DMS79 treated with DMSO at 0.1 percent for 48 hours (cell line): ENCODE data around the gene VPS18.
"Not testable (repeated sequence)": the region's sequence is repeated elsewhere in the genome, so short reads cannot be mapped to it uniquely, and the experiment has no call there.

Experiments used
- DNase-seq: peaks from one replicate; lab custom pipeline; 2025; lab: John Stamatoyannopoulos, UW

Gene VPS18, protein sequence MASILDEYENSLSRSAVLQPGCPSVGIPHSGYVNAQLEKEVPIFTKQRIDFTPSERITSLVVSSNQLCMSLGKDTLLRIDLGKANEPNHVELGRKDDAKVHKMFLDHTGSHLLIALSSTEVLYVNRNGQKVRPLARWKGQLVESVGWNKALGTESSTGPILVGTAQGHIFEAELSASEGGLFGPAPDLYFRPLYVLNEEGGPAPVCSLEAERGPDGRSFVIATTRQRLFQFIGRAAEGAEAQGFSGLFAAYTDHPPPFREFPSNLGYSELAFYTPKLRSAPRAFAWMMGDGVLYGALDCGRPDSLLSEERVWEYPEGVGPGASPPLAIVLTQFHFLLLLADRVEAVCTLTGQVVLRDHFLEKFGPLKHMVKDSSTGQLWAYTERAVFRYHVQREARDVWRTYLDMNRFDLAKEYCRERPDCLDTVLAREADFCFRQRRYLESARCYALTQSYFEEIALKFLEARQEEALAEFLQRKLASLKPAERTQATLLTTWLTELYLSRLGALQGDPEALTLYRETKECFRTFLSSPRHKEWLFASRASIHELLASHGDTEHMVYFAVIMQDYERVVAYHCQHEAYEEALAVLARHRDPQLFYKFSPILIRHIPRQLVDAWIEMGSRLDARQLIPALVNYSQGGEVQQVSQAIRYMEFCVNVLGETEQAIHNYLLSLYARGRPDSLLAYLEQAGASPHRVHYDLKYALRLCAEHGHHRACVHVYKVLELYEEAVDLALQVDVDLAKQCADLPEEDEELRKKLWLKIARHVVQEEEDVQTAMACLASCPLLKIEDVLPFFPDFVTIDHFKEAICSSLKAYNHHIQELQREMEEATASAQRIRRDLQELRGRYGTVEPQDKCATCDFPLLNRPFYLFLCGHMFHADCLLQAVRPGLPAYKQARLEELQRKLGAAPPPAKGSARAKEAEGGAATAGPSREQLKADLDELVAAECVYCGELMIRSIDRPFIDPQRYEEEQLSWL

DNA sequence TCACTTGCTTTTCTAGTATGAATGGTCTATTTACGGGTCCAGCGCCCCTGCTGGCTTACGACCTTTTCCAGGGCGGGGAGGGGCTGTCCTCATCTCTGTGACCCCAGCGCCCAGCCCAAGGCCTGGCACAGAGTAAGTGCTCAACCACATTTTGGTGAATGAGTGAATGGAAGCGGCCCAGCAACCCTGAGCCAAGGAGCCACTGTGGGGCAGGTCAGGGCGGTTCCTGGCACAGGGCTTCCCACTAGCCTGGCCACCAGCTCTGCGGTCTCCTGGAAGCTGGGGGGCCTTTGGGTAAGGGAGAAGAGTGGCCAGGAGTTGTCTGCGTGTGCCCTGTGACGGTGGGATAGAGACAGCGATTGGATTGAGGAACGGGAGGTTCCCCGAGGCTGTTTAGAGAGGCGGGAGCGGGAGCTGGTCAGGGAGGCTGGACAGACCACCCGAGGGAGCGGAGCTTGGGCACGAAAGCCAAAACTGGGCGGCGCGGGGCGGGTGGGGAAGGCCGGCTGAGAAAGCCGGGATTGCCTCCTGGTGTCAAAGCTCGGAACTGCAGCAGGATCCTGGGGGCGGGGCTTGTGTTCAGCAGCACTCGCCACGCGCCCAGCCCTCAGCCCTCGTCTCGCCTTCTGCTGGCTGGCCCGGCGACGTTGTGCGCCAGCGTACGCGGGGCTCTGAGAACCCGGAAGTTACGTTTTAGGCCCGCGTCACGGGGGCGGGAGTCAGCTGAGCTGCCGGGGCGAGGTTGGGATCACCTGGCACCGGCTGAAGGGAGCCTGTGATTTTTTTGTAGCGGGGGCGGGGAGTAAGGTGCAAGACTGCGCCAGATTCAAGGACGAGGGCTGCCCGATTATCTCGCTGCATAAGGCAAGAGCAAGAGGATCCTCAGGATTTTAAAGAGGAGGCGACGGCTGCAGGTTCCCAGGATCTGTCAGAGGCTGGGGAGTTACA, at the start of gene VPS18:
TSS of gene VPS18 (plus strand) at position 718 of the 948 bp plus-strand sequence. CDS start 319 bp downstream, outside the sequence.
- DNase-seq: peak; percentile 81

DNA sequence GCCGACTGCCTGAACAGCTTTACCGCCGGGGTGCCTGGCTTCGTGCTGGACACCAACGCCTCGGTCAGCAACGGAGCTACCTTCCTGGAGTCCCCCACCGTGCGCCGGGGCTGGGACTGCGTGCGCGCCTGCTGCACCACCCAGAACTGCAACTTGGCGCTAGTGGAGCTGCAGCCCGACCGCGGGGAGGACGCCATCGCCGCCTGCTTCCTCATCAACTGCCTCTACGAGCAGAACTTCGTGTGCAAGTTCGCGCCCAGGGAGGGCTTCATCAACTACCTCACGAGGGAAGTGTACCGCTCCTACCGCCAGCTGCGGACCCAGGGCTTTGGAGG, 49.6 kb upstream of the VPS18 start:
- DNase-seq: no peak

DNA sequence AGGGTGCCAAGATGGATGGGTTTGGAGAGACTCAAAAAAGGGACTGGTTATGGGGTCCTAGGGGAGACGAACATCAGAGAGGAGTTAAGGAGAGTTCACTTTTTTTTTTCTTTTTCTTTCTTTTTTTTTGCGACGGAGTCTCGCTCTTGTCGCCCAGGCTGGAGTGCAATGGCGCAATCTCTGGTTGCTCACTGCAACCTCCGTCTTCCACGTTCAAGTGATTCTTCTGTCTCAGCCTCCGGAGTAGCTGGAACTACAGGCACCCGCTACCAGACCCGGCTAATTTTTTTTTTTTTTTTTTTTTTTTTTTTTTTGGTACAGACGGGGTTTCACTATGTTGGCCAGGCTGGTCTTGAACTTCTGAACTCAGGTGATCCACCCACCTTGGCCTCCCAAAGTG, 49.2 kb upstream of the VPS18 start:
- no peak for DNase-seq

DNA sequence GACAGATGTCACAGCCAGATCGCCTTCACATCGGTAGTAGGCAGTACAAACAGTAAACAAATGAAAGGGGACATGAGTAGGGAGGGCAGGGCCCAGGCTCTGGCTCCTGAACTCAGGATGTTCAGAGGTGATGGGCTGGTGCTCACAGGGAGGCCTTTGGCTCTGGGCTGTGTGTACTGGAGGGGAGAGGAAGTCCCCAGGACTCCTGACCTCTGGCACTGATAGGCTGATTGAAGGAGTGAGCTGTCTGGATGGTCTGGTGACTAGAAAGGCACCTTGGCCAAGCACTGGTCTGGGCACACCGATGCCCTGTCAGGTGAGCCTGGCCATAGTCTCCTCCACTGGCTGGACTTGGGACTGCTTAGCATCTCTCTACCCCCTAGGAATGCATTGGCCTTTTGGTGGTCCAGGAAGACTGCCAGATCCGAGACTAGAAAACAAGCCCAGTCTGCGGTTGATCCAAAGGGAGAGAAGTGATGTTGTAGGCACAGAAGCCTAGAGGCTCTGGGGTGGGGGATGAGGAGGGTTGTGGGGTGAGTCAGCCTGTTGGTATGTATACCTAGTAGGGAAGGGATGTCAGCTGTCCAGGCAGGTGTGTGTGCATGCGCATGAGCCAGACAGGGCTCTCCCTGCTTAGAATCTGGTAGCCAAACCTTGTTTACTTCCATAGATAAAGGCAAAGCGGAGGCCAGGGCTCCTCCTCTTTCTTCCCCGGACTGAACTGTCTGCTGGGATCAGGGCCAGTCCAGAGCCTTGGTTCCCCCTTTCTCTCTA, 48.6 kb upstream of the VPS18 start:
- no peak for DNase-seq

DNA sequence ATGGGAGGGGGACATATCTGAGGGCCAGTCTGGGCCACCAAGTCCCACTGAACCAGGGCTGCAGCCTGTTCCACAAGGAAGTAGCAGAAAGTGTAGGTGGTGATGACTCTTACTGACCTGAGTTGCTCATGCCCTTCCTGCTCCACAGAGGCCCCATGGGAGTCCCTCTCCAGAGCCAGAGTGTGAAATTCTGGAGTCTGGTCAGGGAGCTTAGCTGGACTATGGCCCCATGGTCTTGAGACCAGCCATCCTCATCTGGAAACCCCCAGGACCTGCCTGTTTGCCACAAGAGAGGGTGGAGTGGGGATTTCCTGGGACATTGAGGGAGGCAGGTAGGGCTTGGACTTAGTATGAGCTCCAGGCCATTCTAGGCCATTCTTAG, 47.4 kb upstream of the VPS18 start:
- no peak for DNase-seq

DNA sequence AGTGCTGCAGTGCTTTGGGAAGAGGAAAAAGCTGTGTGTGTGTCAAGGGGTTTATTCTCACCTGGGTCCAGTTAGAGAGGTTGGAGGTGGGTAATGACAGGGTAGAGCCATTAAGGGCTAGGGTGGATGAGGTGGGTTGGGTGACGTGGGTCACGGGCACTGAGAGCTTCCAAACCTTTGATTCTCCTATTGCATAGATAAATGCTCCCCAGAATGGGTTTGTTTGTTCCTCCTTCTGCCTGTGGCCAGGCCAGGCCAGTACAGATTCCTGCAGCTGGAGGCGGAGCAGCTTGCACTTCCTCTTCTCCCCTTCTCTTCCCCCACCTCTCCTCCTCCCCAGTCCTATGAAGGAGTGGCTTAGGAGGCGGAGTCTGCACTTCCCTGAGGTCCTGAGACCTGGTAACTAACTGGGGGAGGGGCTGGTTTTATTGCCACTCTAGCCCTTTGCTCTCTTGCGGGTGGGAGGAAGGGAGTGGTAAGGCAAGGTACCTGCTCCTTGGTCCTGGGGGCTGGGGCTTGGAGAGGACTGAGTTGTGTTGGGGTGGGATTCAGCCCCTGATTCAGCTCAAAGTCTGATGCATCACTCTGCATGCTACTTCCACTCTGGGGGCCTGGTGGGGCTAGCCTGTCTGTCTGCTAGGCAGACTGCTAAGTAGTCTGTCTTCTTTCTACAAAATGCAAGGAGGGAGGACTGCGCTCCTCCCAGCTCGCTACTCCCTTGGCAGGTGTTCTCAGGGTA, 46.9 kb upstream of the VPS18 start:
- peak; percentile 49 for DNase-seq

DNA sequence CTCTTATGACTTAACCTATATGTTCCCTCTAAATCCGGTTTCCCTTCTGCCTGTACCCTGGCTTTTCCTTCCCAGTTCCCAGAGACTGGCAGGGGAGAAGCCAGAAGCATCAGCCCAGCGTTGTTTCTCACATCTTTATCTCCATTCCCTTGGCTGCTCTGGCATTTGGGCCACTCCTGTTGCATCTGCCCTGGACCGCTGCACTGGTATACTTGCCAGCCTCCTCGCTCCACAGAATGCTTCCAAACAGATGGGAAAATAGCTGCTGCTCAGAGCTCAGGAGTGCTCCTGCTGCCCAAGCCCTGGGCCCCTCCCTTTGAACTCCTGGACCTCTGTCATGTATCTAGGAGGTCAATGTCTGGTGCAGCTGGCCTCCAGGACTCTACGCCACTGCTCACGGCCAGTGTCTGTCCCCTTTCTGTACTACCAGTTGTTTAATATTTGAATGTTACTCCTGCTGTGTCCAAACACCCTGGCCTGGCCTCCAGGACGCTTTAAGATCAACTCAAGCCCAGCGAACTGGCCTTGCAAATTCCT, 43.6 kb upstream of the VPS18 start:
- DNase-seq: no peak

DNA sequence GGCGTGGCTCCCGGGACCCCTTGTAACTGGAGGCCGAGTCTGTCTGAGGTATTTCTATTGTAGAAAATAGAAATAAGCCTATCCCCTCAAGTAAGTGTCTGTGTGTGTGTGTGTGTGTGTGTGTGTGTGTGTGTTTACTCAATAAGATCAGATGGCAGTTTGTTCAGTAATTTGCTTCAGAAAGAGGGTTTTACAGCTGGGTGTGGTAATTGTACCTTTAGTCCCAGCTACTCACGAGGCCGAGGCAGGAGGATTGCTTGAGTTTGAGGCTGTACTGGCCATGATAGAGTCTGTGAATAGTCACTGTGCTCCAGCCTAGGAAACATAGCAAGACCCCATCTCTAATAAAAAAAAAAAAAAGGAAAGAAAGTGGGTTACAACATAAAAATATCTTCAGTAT, 41.7 kb upstream of the VPS18 start:
- no peak for DNase-seq

DNA sequence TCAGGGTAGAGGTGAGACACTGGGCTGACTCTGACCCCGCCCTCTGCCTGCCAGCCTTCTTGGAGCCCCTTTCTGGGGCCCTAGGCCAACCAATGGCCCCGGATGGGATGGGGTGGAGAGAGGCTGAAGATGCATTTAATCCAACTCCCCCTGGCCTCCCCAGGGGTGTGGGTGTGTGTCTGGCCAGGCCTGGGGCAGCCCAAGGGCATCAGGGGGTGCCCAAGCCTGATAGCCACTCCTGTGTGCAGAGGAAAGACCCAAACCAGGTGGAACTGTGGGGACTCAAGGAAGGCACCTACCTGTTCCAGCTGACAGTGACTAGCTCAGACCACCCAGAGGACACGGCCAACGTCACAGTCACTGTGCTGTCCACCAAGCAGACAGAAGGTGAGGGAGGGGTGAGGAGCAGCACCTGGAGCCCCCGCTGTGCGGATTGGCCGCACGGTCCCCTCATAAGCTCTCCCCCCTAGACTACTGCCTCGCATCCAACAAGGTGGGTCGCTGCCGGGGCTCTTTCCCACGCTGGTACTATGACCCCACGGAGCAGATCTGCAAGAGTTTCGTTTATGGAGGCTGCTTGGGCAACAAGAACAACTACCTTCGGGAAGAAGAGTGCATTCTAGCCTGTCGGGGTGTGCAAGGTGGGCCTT, 40.9 kb upstream of the VPS18 start:
- DNase-seq: no peak

DNA sequence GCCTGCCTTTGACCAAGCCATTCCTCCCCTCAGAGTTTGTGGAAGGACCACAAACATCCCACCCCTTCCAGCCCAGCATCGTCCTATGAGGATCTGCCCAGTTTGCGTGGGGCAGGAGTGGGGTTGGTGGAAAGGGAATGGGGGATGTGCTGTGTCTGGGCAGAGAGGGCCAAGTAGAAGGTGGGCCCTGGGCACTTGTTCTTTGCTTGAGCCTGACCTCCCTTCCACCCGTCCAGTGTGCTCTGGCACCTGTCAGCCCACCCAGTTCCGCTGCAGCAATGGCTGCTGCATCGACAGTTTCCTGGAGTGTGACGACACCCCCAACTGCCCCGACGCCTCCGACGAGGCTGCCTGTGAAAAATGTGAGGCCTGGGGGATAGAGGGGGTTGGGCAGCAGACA, 40.1 kb upstream of the VPS18 start:
- DNase-seq: no peak

DNA sequence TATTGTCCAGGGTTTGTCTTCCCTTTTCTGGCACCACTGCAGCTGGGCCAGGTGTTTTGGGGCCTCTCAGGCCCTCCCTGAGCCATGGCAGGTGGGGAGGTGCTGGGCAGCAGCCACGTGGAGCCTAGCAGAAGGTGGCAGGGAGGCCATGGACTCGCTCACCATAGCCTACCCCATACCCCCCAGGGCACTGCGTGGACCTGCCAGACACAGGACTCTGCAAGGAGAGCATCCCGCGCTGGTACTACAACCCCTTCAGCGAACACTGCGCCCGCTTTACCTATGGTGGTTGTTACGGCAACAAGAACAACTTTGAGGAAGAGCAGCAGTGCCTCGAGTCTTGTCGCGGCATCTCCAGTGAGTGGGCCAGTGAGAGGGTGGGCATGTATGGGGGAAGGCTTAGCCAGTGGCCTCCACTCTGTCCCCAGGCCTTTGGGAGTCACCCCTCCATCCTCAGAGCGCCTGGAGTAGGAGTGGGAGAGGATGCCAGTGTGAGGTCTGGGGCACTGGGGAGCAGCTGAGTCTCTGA, 38.5 kb upstream of the VPS18 start:
- DNase-seq: no peak

DNA sequence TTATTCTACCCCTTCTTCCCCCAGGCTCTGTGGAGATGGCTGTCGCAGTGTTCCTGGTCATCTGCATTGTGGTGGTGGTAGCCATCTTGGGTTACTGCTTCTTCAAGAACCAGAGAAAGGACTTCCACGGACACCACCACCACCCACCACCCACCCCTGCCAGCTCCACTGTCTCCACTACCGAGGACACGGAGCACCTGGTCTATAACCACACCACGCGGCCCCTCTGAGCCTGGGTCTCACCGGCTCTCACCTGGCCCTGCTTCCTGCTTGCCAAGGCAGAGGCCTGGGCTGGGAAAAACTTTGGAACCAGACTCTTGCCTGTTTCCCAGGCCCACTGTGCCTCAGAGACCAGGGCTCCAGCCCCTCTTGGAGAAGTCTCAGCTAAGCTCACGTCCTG, 37.5 kb upstream of the VPS18 start:
- no peak for DNase-seq

DNA sequence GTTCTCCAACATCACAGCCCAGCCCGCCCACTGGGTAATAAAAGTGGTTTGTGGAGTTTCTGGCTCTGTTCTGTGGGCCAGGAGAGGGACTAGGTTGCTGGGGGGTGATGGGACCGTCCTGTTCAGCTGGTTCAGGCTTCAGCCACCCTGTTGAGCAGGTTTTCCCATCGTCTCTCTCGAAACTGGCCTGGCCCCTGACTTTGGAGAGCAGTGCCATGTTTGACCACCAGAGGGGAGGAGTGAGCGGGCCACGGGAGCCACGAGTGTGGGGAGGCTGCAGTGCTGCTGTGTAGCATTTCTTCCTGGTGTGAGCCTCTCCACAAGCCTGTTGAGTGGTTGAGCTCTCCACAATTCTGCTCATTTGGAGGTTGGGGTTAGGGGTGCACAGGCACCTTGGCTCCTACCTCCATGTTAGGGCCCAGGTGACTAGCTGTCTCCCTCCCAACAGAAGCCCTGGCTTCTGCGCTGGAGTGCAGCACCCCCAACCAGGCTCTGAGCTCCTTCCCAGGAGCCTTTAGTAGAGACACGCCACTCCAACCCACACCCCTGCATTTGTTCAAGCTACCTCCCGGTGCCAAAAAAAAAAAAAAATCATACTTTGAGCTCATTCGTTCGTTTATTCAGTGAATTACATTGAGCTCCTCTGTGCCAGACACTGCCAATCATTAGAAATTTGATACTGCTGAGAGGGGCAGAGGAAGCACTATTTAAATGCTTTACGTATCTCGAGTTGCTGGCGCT, 36.5 kb upstream of the VPS18 start:
- no peak for DNase-seq

DNA sequence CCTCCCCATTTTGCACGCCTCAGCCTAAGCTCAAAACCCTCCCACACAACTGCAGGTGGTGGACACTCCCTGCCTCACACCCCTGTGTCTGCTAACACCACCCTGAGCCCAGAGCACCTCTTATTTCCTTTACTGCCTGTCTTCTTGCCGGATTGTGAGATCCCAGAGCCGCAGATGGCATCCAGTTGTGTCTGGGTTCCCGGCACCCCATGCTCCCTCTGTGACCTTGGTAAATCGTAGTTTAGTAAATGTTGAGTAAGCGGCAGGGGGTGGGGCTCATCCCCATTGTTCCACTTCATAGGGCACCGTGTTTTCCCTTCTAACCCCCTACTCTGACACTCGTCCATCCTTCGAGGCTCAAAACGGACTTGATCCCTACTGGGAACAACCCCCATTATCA, 35.5 kb upstream of the VPS18 start:
- DNase-seq: no peak

DNA sequence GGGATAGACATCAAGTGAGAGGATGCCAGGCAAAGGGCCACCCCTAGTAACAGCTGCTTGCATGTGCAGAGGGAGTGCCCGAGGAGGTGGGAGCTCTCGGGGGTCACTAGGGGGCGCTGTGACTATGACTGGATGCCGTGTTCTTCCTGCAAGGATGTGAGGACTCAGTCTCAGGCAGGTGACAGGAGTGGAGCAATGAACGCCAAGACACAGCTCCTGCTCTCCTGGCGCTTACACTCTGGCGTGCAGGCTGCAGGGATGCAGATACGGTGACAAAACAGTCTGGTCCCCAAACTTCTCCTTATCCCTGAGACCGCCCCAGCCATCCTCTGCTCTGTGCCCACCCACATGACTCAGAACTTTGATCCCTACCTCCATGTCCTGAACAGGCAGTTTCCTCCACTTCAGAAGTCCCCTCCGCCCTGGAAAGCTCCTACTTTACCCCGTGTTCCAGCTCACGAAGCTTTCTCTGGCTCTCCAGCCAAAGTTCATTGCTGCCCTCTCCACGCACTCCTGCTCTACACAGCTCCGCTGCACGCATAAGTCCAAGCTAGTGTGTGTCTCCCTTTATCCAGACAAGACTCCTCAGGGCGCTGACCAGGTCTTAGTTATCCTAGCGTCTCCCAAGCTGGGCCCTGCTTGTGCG, 34.9 kb upstream of the VPS18 start:
- DNase-seq: peak; percentile 11

DNA sequence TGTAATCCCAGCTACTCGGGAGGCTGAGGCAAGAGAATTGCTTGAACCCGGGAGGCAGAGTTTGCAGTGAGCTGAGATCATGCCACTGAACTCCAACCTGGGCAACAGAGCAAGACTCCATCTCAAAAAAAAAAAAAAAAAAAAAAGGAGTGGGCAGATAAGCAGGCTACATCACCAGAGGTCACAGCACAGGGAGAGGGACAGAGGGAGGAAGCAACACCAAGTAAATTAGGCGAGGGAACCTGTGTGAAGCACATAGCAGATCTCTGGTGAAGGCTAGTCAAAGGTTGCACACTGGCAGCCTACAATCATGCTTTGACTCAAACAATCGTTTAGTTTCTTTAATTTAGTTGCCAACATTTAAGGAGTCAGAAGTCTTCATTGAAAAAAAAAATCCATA, 33.1 kb upstream of the VPS18 start:
- not testable (repeated sequence) for DNase-seq

DNA sequence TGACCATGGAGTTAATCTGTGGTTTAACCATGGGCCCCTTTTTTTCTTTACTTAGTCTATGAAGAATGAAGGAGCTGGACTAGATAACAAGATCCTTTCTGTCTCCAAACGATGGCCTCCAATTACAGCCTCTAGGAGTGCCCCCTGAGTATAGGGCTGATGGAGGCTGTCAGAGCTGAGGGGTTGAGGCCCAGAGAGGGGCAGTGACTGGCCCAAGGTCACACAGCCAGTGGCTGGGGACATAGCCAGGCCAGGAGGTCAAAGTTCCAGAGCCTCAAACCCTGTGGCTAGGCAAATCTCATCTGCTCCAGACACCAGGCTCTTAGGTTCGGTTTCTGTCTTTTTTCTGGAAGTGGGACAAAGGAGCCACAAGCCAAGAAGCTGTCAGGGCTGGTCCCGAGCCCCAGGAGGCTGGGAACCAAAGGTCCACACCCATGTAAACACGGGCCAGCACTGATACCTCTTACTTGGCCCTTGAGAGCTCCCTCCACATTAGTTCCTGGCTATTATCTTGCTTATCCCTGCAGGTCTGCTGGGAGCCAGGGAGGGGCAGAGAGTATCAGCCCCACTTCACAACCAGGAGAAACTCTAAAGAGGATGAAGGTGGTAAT, 30.5 kb upstream of the VPS18 start:
- no peak for DNase-seq

DNA sequence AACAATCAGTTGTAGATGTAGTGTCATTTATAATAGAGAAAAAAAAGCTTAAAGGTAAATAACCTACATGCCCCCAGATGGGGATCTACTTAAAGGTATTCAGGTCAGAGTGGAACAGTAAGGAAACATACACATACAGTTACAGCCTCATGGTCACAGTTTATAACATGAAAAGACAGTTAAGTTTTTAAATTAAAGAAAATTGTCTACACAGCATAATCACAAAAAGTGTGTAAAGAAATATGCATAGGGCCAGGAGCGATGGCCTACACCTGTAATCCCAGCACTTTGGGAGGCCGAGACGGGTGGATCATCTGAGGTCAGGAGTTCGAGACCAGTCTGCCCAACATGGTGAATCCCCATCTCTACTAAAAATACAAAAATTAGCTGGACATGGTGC, 27.1 kb upstream of the VPS18 start:
- no peak for DNase-seq
